GM21447 (cell line): ENCODE results near the gene EHD4.
A peak's percentile ranks its signal among the peaks of the same experiment; 100 is the strongest.

Experiments used
- ATAC-seq: cut with Tn5 transposase; IDR thresholded peaks from one replicate; pipeline ENCODE4 v1.9.1; 2021; ENCODE audit not compliant: unreplicated experiment

The EHD4 gene

DNA sequence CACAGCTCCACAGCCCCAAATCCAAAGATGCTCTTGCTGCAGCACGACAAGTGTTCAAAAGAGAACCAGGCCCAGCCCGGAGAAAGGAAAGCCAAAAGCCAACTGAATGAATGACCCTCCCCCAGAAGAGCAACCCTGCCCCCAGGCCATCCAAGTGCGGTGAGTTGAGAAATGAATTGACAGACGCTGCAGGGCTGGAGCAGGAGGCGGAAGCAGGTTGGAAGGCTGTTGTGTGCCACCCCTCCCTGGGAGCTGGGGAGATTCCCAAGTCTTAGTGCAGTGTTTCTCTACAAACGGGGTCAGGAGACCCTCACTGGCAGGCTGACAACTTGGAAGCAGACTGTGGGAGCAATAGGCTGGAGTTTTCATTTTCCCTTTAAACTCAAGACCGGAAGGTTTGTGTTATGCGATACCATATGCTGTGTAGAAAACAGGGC is 75.0 kb downstream of the EHD4 start:
- ATAC-seq: no peak

DNA sequence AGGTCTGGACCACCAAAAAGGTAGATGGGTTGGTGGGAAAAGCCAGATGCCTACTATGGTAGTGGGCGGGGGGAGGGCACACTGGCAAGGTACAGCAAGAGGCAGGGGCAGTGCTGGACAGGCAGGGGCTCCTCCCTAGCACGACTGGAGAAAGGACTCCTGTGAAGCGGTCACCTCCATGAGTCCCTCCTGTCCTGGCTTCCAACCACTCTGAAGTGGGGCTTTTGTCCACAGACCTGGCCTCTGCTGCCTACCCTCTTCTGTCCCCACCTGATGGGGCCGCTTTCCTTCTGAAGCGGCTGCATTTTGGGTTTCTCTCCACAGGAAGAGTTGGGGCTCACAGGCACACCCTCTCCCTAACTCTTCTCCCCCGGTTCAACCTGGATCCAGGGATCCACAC is 75.8 kb downstream of the EHD4 start:
- no peak for ATAC-seq

DNA sequence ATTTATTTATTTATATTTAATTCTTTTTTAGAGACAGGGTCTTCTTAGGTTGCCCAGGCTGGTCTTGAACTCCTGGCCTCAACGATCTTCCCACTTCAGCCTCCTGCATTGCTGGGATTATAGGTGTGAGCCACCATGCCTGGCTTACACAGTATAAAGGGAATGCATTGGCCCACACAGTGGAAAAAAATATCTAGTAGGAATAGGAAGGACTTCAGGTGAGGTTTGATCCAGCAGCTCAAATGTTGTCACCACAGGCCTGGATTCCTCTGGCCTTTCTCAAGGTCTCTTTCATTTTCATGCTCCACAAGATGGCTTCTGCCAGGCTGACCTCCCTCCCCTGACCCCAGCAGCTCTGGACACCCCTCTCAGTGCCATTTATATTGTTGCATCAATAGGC is 76.4 kb downstream of the EHD4 start:
- no peak for ATAC-seq

DNA sequence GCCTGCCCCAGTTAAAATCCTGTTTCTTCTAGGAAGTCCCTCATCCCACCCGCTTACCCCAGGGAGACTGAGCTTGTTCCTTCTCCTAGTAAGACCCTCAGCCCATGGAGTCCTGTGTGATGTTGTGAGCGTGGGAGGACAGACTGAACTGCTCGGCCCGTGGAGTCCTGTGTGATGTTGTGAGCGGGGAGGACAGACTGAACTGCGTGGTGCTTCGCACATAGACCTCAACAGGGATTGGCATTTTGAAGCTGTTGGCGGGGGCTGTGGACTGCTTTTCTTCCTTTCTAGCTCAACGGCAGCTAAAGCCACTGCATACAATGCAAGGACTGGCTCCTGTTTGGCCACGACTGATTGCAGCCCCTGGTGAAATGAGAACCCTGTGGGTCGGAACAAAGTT is 76.9 kb downstream of the EHD4 start:
- ATAC-seq: no peak

DNA sequence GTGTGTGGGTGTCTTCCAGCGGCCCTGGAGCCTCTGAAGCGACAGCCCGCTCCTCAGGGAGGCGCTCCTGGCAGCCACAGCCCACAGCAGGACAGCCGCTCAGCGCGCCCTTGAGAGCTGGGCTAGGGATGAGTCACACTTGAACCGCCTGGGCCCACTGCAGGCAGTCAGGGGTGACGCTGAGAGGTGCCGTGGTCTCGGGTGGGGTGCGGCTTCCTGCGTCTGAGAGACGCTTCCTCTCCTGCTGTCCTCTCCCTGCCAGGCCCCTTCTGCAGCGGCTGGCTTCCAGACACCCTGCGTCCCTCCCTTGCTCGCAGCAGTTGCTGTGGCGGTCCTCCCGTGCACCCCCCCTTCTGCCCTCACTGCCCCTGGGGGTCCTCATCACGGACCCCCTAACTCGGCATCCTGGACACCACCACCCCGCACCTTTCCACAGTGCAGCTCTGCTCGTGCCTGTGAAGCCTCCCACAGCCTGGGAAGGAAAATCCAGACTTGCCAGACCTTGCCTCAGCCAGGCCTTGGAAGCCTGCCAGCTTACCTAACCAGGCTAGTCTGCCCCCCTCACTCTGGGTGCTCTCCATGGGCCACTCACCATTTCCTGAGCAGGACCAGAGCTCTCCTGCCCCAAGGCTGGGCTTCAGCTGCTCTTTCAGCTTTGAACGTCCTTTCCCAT is 77.4 kb downstream of the EHD4 start:
- peak; percentile 88 for ATAC-seq

DNA sequence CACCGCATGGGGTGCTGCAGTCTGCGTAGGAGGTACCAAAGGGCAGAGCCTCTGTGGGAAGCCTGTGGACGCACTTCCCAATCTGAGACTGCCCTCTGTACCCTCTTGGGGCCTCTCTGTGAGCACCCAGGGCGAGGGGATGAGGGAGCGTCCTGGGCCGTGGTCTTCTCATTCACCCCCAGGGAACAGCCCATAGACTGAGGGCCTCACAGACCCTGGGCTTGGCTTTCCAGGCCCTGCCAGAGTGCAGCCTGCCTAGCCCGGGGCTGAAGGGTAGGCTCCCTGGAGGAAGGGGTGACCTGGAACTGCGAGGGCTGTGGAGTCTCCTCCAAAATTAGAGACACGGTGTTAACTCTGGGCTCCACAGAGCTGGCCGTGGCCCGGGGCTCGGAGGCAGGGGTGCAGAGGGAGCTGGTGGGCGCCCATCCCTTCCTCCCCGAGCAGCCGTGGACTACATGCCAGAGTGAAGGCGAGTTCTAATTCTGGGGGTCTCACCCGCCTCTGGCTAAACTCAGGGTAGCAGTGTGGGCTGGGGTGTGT is 78.0 kb downstream of the EHD4 start:
- ATAC-seq: no peak

DNA sequence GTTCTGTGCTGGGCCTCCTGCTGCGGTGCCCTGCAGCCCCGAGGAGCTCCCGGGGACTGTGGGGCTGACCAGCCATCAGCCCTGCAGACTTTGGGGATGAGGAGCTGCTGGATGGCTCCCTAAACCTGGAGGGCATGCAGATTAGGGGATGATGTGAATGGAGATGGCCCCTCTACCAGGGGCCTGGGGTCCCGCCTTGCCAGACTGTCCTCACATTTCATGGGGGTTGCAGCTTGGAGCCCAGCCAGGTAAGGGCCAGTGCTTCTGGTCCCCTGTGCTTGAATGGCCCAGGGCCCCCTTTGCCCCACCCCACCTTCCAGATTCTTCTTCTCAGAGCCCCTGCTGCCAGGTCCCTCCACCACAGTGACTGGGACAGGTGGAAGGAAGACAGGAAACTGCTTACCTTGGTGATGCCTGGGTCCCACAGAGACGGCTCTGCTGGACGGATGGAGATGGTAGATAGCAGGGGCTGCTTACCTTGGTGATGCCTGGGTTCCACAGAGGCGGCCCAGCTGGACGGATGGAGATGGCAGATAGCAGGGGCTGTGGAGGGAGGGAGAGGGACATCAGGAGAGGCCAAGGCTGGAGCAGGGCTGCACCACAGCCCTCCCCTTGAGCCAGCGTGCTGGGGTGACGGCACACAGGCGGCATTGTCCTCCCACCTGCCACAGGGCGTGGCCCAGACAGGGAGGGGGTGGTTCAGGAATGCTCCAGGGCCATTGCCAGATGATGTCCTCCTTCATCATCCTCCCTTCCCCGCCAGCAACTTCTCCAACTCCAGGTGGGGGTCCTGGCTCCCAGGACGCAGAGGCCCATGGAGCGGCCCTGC is 78.7 kb downstream of the EHD4 start, which contains the start of gene SPTBN5:
Gene SPTBN5, minus strand, starts transcription at position 632 of the 829 bp plus-strand sequence. Its CDS starts 556 bp downstream, at position 76.
- no peak for ATAC-seq

DNA sequence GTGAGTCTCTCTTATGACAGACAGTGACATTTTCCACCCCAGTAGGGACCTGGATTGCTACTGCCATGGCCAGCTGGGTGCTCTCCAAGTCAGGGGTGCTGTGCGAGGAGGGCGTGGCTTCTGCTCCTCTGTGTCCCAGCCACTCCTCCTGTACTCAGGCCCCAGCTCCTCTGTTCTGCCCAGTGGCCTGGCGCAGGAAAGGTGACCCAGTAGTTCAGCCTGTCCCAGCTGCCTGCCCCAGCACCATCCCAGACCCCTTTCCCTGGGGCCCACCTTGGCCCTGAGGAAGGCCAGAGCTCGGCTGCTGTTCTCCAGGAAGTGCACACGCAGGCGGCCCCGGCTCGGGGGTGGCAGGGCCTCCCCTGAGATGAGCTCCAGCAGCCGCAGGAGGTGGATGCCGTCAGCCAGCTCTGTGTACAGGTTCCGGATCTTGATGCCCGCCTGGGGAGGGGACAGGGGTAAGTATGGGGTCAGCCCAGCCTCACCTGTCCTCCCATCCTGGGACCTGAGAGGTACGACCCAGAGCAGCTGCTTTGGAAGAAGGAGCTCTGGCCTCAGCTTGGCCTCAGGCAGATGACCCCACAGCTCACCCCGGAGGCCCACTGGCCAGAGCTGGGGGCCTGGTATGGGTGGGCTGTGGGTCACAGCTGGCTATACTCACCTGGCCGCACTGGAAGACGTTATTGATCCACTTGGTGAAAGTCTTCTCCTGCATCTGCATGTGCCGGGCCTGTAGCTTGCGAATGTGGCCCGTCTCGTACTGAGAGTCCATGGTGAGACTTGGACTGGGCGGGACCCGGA is 79.5 kb downstream of the EHD4 start:
- ATAC-seq: no peak

DNA sequence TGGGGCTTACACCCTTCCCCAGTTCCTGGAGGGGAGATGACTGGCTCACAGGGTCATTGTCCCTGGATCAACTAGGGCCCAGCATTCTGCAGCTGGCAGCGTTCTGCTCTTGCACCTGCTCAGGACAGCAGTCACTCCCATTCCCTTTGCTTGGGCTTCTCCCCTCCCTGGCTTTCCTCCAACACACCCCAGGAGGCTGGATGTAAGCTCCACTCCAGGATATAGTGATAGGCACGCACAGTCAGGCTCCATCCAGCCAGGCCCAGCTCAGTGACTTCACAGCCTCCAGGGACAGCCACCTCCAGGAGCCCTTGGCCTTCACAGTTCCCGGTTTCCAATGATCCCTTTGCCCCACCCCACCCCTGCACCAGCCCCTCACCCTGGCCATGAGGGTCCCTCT is 80.4 kb downstream of the EHD4 start:
- ATAC-seq: no peak

DNA sequence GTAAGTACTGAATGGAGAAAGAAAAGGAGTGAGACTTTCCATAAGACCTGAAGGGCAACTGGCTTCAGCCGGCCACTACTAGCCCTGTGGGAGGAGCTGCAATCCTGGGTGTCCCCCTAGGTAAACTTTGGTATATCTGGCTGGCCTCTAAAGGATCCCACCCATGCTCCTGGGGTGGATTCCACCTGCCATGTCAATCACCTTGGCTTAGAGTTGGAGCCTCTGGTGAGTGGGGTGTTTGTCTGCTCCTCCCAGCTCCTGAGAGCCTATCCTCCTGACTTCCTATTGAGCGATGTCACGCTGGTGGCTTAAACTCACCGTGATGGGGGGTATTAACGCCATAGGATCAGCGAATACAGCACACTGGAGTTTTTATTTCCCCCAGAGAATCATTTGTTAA is 81.1 kb downstream of the EHD4 start:
- no peak for ATAC-seq

DNA sequence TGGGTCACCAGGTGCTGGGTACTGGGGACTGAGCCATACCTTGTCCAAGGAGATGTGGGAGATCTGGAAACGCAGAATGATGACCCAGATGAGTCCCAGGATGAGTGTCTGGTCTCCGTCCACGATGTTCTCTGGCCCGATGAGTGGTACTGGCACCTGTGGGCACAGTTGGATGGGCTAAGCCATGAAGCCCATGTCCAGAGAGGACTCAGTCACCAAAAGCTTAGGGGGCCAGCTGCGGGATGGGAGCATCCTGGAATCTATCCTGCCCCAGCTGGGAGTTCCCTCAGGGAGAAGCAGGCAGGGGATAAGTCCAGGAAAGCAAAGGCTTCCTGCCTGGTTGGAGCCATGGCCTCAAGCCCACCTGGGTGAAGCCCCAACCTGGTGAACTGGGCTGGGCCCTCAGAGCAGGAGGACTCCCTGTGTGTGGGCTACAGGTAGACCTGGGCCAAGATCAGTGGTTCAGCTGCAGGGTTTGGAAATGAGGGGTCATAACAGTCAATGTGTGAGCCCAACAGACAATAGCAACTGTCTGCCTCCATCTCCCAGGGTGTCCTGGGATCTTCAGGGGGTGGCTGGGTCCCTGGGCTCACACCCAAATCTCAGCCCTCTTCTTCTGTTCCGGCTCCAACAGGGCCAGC is 82.2 kb downstream of the EHD4 start:
- no peak for ATAC-seq

DNA sequence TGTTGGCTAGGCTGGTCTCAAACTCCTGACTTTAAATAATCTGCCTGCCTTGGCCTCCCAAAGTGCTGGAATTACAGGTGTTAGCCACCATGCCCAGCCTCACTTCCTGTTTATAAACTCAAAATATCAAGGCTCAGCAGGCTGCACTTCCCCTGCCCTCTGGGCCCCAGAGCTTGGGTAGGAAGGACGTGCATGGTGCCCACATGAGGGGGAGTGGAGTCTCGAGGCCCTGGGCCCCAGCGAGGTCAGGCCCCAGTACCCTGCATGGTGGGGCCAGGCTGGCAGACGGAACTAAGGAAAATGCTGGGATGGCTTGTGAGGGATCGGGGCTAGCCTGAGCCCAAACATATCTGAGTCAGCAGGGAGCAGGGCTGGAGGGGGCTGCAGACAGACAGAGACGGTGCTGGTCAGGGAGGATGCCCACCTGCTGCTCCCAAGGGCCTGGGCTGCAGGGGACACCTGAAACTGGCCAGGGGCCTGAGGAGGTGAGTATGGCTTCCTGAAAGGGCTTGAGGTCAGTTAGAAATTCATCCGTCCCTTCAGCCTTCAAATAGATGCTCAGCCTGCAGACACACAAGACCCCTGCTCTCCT is 83.6 kb downstream of the EHD4 start:
- ATAC-seq: no peak

DNA sequence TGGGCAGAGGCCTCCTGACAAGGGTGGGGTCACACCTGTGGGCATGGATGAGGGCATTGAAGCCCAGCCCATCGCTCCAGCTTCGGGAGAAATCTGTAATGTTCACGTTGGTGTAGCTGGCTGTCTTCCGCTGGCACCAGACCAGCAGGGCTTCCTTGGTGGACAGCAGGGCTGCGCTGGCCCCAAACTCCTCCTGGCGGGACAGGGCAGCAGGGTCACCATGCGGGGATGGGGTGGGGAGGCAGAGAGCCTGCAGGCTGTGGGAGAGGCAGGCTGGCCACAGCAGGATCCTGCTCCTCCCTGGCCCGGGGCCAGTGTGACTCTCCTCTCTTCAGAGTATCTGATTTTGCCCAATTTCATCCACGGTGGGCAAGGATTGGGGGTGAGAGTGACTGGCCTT is 84.5 kb downstream of the EHD4 start:
- no peak for ATAC-seq

DNA sequence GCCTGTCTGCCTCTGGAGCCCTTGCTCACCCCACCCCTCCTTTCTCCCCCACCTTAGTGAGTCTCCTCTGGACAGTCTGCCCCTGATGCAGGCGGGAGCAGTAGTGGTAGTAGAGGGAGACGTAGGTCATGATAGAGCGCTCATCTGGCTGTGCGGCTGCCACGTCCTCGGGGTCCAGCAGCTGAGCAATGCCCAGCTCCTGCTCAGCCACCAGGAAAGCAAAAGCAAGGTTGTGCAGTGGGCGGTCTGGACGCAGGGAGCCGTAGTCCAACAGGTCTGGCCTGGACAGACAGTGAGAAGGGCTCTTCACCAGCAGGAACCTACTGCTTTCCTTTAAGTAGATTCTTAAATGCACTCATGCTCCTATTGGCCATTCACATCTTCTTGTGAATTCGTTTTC is 85.2 kb downstream of the EHD4 start:
- ATAC-seq: no peak

DNA sequence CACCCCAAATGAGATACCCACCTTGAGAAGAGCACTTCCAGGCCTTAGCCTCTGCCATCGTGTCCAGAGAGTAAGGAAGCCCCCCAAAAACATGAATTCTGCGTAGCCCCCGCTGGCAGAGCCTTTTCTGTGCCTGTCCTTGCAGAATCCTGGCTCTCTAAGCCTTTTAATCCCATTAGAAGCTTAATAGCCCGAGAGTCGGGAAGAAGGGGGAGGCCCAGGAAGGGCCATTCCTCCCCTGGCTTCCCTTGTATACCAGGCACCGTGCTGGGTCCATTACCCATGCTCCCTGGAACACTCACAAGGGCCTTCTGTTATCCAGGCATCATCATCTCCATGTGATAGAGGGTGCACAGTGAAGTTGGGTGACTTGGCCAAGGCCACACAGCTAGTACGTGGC is 85.6 kb downstream of the EHD4 start:
- ATAC-seq: no peak

DNA sequence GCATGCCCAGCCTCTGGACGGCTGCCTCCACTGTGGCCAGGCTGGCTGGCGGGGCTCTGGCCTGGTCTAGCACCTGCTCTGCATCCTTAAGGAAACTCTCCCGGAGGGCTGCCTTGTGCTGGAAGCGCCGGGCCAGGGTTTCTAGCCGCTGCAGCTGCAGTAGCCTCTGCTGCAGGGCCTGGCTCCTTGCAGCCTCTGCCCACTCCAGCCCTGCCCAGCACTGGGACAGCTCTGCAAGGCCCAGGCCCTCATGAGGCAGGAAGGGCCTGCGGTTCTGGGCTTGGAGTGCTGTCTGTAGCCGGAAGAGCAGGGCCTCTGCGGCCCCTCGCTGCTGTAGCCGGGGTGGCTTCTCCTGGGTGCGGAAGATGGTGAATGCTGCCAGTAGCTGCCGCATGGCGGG is 86.5 kb downstream of the EHD4 start:
- no peak for ATAC-seq

DNA sequence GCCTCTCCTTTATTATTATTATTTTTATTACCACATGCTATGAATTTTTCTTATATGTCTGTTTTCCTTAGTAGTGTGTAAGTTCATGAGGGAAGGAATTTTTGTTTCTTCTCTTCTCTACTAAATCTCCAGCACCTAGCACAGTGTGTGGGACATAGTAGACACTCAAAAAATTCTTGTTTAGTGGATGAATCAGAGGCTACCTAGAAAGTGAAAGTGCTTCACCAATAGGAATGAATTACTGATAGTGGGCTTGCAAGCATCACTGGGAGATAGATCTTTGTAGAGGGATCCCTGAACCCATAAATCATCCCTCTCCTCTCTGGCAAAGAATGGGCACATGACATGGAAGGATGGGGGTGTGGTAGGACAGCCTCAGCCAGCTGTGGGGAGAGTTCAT is 87.0 kb downstream of the EHD4 start:
- no peak for ATAC-seq

DNA sequence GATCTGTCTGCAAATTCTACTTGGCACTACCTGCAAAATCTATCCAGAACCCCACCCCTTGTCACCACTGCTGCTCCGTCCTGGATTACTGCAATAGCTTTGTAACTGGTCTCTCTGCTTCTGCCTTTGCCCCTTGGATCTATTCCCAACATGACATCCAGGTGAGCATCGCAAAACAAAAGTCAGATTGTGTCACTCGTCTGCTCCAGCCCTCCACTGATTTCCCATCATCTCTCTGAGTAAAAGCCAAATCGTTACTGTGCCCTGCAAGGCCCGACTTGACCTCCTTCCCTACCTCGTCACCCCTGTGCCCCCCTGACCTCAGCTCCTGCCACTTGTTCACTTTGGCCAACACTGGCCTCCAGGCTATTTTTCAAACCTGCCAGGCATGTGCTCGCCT is 87.9 kb downstream of the EHD4 start:
- no peak for ATAC-seq

DNA sequence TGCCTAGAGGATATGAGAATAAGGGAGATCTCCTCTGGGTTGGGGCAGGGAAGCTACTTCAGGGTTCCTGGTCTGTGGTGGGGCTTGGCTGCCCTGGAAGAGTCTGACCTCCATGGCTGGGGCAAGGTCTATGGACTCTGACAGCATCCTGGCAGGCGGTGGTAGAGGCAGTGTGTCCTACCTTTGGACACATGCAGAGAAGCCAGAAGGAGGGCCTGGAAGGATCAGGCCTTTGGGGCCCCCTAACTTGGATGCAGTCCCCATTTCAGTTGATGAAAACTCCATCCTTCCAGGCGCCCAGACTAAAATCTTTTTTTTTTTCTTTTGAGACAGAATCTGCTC is 88.9 kb downstream of the EHD4 start:
- no peak for ATAC-seq

DNA sequence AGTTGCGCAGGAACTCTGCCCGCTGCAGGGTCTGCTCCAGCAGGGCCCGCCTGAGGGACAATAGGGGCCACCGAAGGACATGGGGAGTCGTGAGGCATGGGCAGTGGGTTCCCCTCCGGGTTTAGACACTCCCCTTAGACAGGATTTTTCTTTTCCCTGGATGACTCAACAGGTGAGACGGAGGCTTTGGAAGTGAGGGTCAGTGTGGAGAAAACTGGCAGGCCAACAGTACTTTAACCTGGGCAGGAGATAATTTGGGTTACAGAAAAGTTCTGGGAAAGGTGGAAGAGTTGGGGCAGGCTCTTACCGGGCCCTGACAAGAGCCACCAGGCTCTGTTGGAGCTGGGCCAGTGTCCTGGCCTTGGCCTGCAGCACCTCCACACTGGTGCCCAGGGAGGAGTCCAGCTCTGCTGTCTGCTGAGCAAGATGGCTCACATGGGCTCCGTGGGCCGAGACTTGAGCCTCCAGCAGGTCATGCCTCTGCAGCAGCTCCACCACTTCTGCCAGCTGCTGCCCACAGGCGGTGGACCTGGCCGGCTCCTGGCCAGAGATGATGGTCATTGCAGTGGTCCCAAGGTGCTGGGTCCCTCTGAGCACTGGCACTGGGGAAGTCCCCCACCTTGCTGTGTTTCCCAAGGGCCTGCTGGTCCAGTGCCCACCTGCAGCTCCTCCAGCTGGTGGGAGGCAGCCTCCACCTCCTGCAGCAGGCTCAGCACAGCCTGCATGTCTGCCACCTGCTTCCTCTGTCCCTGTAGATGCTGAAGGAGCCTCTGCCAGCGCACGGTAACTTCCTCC is 89.5 kb downstream of the EHD4 start:
- ATAC-seq: no peak
